BE2C (cell line): ENCODE data around the gene TBC1D22A.

Source experiments
- DNase-seq: peaks from one replicate; pipeline ENCODE4 v3.0.0-alpha.2; 2020
- H3K27me3 ChIP-seq: fragments of 250-450 bp; sonication (Bioruptor Pico); 2 replicates; pipeline ENCODE4 v1.5.1; 2020; ENCODE audit warnings: mild to moderate bottlenecking
- H3K36me3 ChIP-seq: fragments of 250-450 bp; sonication (Bioruptor Pico); 2 replicates; pipeline ENCODE4 v1.5.1; 2020; ENCODE audit warnings: mild to moderate bottlenecking
- H3K4me1 ChIP-seq: fragments of 250-450 bp; sonication (Bioruptor Pico); 2 replicates; pipeline ENCODE4 v1.5.1; 2020
- H3K4me3 ChIP-seq: 2 replicates; pipeline ENCODE4 v1.5.1; 2011; ENCODE audit warnings: low read depth, low read length
- H3K9me3 ChIP-seq: fragments of 250-450 bp; sonication (Bioruptor Pico); 2 replicates; pipeline ENCODE4 v1.5.1; 2020
- TF ChIP-seq, protein P1 (sequence below): IDR thresholded peaks from 2 replicates; pipeline ENCODE4 v1.5.1; 2012; ENCODE audit warnings: mild to moderate bottlenecking, low read depth, low read length

Gene TBC1D22A

GRCh38 chr22:46846832-46847355 is 84.4 kb downstream of the TBC1D22A start:
- Histone ChIP-seq H3K4me1 (no peaks in the 10 kb centered on the region), H3K9me3 (no peaks in the 10 kb centered on the region), H3K36me3 (peaks cover 2% of the 10 kb centered on the region; the same call in 1 of the 2 replicates), H3K4me3 (no peak overlapping the region), H3K27me3 (no peaks in the 10 kb centered on the region)
- no peak for DNase-seq
- TF ChIP-seq, protein P1, sequence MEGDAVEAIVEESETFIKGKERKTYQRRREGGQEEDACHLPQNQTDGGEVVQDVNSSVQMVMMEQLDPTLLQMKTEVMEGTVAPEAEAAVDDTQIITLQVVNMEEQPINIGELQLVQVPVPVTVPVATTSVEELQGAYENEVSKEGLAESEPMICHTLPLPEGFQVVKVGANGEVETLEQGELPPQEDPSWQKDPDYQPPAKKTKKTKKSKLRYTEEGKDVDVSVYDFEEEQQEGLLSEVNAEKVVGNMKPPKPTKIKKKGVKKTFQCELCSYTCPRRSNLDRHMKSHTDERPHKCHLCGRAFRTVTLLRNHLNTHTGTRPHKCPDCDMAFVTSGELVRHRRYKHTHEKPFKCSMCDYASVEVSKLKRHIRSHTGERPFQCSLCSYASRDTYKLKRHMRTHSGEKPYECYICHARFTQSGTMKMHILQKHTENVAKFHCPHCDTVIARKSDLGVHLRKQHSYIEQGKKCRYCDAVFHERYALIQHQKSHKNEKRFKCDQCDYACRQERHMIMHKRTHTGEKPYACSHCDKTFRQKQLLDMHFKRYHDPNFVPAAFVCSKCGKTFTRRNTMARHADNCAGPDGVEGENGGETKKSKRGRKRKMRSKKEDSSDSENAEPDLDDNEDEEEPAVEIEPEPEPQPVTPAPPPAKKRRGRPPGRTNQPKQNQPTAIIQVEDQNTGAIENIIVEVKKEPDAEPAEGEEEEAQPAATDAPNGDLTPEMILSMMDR = no peak

DNA sequence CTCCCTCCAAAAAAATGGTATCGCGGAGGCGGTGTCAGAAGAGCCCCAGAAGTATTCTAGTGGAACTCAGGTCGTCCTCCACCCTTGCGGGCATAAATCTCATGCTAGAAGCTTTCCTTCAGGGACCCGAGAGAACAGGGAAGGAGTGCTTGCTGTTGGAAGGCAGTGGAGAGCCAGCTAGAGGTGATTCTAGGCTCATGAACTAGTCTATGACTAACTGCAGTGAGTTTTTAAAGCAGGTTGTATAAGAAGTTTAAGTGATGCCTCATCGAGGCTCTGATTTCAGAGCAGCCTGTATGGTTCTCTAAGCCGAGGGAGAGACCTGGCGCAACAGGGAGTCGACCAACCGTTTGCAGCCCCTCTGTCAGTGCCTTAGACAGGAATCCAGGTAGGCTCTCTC is 85.7 kb downstream of the TBC1D22A start:
- no peak for DNase-seq
- TF ChIP-seq, protein P1 = no peak
- Histone ChIP-seq H3K36me3 (peaks cover 2% of the 10 kb centered on the region; the same call in 1 of the 2 replicates), H3K27me3 (no peaks in the 10 kb centered on the region), H3K9me3 (no peaks in the 10 kb centered on the region), H3K4me3 (no peak overlapping the region), H3K4me1 (no peaks in the 10 kb centered on the region)

GRCh38 chr22:46849101-46849500 is 86.7 kb downstream of the TBC1D22A start:
- TF ChIP-seq, protein P1 = no peak
- Histone ChIP-seq H3K27me3 (no peaks in the 10 kb centered on the region), H3K4me3 (no peak overlapping the region), H3K36me3 (peaks cover 2% of the 10 kb centered on the region; the same call in 1 of the 2 replicates), H3K4me1 (peaks cover 2% of the 10 kb centered on the region), H3K9me3 (no peaks in the 10 kb centered on the region)
- DNase-seq = no peak

- no peak for DNase-seq
- Histone ChIP-seq H3K36me3 (peaks cover 2% of the 10 kb centered on the region; the same call in 1 of the 2 replicates), H3K4me1 (peaks cover 6% of the 10 kb centered on the region), H3K27me3 (no peaks in the 10 kb centered on the region), H3K9me3 (no peaks in the 10 kb centered on the region), H3K4me3 (no peak overlapping the region)
- TF ChIP-seq, protein P1 = no peak
Observed at GRCh38 chr22:46849951-46850350, 87.5 kb downstream of the TBC1D22A start.

- H3K9me3 ChIP-seq = no peaks in the 10 kb centered on the region
- H3K4me3 ChIP-seq = no peak overlapping the region
Observed at GRCh38 chr22:46851311-46851710, 88.9 kb downstream of the TBC1D22A start.

DNA sequence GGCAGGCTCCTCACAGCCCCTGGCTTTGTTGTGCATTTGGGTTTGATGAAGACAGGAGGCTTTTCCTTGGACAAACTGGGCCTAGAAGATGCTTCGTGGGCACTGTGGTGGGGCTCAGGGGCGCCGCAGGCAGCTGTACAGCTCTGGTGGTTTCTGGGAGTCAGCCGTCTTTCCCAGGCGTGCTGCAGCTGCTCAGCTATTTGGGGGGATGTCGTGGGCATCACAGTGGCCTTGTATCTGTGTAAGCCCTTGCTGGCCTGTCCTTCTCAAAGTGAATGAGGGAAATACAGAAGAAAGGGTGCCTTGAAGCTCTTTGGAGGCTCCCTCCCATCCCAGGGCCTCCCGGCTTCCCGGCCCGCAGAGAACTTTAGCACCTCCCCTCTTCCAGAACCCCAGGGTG is 89.5 kb downstream of the TBC1D22A start:
- peaks cover 2% of the 10 kb centered on the region; the same call in 1 of the 2 replicates for H3K36me3 ChIP-seq
- no peak for DNase-seq
- TF ChIP-seq, protein P1 = no peak
- H3K9me3 ChIP-seq = no peaks in the 10 kb centered on the region
- no peaks in the 10 kb centered on the region for H3K27me3 ChIP-seq
- peaks cover 15% of the 10 kb centered on the region for H3K4me1 ChIP-seq
- no peak overlapping the region for H3K4me3 ChIP-seq

More at GRCh38 chr22:46851311-46851710, 88.9 kb downstream of the TBC1D22A start:
- Histone ChIP-seq H3K27me3 (no peaks in the 10 kb centered on the region), H3K36me3 (peaks cover 2% of the 10 kb centered on the region; the same call in 1 of the 2 replicates), H3K4me1 (peaks cover 15% of the 10 kb centered on the region)
- TF ChIP-seq, protein P1 = no peak
- DNase-seq = no peak
